Stimulated activated CD4-positive, alpha-beta T cell treated with anti-CD3 and anti-CD28 coated beads, Interleukin-1b, Interleukin-23, amount 100 ng/mL, for 48 hours (primary cell): ENCODE results near the gene TSPEAR.
"Not testable (repeated sequence)": the region's sequence is repeated elsewhere in the genome, so short reads cannot be mapped to it uniquely, and the experiment has no call there.

Experiments
- DNase-seq: peaks from one replicate; pipeline ENCODE4 v3.0.0-alpha.2; 2020

The TSPEAR gene

DNA sequence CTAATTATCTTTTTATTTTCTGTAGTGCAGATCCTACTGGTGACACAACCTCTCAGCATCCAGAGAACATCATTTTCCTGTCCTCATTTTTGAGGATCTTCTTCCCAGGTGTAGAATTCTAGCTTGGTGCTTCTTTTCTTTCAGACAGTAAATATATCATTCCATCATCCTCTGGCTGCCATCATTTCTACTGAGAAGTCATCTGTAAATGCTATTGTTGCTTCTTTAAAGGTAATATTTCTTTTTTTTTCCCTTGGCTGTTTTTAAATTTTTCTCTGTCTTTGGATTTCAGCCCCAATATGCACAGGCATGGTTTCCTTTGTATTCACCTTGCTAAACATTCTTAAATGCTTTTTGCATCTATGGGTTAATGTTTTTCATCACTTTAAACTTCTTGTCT is 87.8 kb downstream of the TSPEAR start:
- no peak for DNase-seq

DNA sequence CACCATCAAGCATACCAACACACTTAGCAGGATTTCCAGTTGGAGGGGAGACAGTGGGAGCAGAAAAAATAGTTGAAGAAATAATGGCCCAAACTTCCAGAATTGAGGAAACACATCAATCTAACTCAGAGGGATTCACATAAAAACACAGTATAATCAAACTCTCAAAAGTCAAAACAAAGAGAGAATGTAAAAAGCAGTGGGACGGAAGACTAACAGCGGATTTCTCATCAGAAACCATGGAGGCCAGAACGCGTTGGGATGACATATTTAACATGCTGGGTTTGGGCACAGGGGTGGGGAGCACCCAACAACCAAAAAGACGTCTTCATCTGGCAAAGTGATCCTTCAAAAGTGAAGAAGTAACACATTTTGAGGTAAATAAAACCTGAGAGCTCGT is 91.5 kb downstream of the TSPEAR start:
- no peak for DNase-seq

DNA sequence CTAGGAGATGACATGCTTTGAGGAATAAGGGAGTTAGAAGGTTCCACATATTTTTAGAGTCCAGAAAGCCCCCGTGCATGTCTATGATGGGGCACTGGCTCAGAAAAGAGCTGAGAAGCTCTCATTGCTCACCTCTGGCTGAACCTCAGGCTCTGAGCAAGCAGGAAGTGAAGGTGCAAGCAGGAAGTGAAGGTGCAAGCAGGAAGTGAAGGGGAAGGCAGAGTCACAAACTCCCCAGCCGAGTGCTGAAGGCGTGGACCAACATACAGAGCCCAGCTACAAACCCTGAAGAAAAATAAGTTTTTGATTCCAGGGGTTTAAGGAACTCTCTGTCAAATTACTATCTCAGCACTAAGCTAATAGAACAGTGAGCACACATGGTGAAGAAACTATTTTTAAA is 92.5 kb downstream of the TSPEAR start:
- DNase-seq: peak; percentile 62

DNA sequence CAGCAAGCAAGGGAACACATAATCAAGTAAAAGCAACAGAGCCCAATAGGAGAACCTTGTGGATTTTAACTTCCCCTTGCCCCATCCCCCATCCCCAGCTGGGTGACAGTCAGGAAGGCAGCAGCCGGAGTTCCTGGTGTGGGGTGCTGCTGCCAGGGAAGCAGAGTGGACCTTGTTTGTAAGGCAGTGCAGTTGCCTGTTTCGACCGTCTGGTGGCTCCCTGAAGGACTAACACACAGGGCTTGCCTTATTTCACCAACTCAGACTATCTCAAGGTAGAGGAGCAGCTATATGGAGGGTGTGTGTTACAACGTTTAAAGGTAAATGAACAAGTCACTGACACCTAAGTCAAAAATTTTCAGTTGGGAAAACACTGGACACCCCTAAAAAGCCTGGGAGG is 92.9 kb downstream of the TSPEAR start:
- no peak for DNase-seq

DNA sequence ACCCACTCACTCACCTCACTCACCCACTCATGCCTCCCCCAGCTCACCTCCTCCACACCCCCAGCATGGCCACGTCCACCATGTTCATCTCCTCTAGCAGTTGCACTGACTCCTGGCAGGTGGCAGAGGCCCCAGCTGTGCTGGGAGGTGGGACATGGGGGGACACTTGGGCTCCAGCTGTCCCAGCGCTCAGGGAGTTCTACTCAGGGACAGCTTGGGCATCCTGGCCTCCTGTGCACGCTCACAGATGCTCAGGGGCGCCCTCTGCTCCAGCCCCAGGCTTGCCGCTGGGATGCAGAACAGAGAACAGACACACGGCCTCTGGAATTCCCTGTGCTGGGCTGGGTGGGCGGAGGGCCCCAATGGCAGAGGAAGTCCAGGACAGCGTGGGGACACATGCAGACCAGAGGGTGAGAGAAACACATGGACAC is 94.3 kb downstream of the TSPEAR start:
- DNase-seq: no peak

DNA sequence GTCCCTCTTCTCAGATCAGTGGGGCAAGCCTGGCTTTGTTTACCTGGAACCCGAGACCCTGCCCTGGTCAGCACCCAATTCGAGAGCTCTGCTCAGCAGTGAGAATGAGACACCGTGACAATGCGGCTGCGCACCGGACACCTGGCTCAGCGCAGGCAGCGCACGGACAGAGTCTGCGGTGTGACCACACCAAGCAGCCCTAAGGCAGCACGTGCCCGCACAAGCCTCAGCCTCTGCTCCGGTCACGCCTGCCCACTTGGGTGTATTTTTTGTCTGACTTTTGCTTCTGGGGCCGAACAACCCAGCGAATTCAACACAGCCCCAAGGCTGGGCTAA is 94.8 kb downstream of the TSPEAR start:
- DNase-seq: no peak

DNA sequence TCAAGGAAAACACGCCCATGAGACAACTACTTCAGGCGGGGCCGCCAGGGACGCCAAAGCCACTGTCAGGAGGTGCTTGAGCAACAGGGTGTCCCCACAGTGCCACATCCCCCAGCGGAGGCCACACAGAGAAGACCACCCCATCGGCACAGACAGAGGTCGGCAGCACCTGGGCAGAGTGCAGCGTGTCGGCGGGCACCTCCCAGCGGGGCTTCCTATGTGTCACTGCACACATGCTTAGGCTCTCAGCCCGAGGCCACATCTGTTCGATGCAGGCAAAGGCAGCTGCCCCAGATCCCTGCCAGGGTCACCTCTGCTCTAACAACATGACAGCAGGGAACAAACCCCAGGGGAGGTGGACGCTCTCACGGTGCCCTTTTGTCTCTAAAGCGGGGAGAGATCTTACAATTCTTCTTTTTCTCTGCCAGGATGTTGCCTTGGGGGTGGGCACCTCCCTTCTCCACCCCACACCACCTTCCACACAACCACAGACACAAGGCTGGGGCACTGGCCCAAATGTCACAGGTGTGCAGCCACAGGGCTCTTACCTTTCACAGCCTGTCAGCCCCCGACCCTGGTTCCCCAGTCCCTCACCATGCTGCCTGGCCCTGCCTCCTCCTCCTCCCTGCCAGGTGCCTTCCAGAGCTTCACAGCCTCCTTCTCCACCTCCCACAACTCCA is 95.3 kb downstream of the TSPEAR start:
- DNase-seq: no peak

DNA sequence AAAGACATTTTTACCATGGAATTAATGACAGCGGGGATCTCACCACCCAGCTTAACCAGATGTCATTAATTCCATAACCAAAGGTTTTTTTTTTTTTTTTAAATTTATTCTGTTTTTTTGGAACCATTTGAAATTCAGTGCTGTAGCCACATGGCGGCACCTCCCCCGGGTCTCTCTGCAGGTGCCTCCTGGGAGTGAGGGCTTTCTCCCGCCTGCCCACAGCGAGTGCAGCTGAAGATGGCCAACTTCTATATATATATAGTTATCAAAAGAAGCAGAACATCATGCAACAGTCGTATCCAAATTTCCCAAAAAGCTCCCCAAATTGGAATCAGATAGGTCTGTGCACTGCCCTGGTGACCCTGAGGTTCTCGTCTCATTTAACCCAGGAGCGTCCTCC is 95.9 kb downstream of the TSPEAR start:
- no peak for DNase-seq

DNA sequence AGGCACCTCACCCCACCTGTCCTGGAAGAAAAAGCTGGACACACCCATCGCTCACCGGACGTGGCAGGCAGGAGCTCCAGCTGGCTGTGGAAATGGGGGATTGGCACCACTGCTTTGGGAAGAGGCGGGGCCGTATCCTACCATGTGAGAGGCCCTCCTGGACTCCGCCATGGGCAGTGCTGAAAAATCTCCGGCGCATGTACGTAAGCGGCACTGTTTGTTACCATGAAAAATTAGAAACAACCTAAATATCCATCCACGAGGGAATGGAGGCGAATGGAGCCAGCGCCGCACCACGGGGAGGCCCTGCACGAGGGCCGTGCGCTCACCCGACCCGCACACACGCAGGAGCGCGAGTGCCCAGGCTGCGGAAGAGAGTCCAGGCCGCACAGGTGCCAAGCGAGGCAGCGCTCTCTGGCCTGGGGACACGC is 96.4 kb downstream of the TSPEAR start:
- no peak for DNase-seq

DNA sequence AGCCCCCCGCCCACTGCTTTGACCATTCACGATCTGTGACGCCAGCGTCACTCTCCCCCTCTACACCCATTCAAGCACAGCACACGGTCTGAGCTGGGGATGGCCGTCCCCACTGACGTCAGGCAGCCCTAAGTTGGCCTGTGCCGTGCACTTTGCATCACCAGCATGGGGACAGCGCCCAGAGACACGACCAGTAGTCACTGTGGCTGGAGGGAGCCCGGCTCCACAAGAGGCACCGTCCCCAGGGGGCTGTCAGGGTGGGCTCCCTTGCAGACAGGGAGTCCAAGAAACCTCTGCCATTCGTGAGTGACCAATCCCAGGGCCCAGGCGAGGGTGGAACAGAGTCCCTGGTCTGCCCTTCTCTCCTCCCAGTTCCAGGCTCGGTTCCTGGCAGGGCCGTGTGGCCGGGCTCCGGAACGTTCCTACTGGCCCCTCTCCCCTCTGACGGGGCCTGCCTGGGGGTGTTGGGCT is 97.2 kb downstream of the TSPEAR start:
- DNase-seq: no peak

DNA sequence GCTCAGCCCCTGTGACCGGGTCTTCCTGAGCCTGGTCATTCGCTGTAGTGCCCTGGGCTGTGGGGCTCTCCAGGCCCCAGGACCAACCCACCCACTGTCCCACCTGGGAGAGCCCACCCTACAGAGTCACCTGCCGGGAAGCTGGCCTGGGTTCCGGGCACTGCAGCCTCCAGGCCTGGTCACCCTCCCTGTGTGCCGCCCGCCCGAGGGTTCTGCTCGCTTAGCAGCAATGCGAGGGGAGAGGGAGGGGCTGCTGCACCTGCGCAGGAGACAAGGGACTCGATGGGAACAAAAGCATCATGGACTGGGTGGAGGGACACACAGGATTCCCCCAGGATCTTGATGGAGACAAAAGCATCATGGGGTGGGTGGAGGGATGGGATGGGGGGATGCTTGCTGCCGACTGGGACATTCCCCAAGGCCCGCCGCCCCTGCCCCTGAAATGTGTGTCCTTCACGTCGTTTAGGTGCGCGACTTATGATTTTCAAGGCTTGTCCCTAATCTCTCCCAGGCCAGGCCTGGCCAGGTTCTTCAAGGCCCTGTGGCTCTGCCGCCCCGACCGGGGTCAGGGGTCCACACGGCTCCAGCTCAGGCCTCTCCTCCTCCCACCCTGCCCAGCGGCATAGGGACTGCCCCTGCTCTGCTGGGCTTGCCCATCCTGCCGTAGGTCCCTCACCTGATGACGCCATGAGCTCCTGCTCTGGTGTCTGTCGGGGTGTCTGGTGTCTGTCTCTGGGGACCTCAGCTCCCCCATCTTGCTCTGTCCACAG is 97.8 kb downstream of the TSPEAR start:
- DNase-seq: no peak

DNA sequence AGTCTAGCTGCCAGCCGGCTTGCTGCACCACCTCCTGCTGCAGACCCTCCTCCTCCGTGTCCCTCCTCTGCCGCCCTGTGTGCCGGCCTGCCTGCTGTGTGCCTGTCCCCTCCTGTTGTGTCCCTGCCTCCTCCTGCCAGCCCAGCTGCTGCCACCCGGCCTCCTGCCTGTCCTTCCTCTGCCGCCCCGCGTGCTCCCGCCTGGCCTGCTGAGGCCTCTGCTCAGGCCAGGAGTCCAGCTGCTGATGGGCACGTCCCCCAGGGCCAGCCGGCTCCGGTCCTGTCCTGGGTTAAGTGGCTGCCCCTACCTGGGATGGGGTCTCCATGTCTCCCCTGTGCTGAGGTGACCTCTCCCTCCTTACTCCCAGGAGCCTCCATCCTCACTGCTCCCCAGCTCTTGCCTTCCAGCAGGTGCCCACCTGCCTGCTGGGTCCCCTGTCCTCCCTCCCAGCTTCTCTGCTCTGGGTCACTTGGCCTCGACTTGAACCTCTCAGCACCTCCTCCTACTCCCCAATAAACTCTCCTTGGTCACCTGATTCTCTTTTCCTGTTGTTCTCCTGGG is 98.6 kb downstream of the TSPEAR start:
- DNase-seq: no peak

DNA sequence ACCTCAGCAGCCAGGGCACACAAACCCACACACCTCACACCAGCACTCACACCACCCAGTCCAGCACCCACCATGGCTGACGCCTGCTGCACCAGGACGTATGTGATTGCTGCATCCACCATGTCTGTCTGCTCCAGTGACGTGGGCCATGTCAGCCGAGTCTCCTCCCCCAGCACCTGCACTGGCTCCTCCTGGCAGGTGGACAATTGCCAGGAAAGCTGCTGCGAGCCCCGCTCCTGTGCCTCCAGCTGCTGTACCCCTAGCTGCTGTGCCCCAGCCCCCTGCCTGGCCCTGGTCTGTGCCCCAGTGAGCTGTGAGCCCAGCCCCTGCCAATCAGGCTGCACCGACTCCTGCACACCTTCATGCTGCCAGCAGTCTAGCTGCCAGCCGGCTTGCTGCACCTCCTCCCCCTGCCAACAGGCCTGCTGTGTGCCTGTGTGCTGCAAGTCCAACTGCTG is 99.3 kb downstream of the TSPEAR start, which contains the start of gene KRTAP10-8:
Gene KRTAP10-8, plus strand, starts transcription at position 51 of the 458 bp plus-strand sequence. Its CDS starts 22 bp downstream, at position 73.
- DNase-seq: no peak

DNA sequence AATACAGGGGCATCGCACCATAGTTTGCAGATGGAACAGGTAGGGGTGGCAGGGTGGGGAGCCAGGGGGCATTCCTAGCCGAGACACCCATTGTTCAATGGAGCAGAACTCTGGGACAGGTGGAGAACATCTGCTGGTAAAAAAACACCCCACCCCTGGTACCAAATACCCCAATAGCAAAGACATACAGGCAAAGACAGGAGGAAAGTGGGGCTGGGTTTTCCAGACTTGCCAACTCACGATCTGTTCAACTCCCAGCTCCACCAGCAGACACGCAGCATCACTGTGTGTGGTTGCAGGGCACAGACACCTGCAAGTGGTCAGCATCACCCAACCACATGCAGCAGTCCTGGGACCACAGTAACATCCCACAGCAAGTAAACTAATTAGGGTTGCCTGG is 99.8 kb downstream of the TSPEAR start:
- no peak for DNase-seq

DNA sequence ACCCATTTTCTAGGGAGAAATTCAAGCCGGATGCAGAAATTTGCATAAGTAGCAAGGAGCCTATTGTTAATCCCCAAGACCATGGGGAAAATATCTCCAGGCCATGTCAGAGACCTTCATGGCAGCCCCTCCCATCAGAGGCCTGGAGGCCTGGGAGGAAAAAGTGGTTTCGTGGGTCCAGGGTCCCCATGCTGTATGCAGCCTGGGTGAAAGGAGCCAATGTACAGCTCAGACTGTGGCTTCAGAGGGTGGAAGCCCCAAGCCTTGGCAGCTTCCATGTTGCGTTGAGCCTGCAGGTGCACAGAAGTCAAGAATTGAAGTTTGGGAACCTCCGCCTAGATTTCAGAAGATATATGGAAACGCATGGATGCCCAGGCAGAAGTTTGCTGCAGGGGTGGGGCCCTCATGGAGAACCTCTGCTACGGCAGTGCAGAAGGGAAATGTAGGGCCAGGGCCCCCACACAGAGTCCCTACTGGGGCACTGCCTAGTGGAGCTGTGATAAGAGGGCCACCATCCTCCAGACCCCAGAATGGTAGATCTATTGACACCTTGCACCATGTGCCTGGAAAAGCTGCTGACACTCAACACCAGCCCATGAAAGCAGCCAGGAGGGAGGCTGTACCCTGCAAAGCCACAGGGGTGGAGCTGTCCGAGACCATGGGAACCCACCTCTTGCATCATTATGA is 101.1 kb downstream of the TSPEAR start:
- DNase-seq: not testable (repeated sequence)

DNA sequence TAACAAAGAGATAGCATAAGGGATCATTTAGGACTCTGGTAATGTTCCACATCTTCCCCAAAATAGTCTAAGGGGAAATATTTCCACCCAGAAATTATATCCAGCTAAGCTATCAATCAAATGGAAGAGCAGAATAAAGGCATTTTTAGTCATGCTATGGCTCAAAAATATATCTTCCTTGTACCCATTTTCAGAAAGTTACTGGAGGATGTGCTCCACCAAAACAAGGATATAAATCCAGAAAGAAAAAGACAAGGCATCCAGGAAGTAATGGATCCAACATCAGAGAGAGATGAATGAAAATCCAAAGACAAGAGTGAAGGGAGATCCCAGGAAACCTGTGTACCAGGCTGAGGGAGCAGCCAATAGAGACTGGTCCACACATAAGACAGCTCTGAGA is 102.2 kb downstream of the TSPEAR start:
- no peak for DNase-seq

DNA sequence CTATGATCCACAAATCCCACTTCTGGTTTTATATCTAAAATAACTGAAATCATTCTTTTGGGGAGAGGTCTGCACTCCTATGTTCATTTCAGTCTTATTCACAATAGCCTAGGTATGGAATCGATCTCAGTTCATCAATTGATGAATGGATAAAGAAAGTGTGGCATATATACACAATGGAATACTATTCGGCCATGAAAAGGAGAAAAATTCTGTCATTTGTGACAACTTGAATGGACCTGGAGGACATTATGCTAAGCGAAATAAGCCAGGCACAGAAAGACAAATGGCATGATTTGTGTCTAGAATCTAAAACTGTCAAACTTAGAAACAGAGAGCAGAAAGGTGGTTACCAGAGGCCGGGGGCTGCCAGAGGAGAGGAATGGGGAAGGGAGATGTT is 104.9 kb downstream of the TSPEAR start:
- no peak for DNase-seq

DNA sequence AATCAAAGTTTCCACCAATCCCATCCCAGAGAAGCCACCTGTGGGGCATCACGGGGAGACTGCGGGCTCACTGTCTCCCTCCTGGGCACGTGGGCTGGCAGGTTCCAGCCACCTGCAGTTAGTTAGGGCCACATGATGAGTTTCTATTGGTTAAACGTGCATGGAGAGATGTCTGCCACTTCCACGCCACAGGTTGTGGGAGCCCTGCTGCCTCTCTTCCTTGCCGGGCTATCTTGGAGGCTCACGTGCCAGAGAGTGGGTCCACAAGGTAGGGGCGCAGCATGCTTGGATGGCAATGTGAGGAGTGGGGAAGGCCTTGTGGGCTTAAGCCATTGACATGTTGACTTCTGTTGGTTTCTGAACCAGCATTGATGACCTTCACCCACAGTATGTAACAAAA is 107.5 kb downstream of the TSPEAR start:
- DNase-seq: no peak

DNA sequence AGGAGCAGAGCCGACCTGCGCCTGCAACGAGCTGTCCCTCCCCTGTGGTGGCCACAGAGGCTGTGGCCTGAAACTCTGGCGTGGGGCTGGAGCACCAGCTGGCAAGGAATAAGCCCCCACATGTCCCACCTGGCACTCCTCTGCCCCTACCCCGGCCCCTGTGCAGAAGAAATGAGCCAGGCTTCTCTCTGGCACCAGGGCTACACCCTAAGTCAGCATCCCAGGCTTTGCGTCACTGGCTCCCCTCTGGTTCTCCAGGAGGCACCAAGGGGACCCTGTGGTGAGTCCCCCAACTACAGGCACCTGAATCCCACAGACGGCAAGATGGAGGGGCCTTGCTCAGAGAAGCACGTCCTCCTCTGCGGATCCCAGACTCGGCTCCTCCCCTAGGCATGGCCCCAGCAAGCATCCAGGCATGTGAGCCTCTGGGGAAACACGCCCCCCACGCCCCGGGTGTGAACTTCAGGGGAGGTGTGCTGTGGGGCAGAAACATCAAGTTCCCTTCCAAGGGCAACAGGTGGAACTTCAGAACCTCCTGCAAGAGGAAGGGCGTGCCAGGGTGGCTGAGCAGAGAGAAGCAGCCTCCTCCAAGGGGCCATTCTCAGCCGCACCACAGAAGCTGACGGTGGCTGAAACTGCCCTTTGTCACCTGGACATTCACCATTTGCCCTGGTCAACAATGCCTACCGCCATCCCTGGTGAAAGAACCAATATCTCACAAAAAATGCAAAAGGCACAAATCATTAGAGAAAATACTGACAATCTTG is 108.1 kb downstream of the TSPEAR start:
- no peak for DNase-seq

DNA sequence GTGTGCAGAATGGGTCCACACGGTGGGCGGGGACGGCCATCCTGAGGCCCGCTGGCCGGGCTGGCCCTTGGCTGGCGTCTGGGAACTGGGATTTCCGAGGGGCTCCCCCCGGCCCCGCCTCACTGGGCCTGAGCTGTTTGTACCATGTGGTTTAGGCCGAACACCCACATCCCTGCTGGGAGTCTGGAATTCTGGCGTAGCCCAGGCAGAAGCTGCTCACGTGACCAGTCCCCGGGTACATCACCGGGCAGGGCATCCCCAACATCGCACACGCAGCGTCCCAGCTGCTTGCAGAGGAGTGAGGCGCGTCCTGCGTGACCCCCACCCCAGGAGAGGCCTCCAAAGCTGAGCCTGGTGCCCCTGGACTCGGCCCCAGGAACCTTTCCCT is 108.9 kb downstream of the TSPEAR start:
- no peak for DNase-seq

DNA sequence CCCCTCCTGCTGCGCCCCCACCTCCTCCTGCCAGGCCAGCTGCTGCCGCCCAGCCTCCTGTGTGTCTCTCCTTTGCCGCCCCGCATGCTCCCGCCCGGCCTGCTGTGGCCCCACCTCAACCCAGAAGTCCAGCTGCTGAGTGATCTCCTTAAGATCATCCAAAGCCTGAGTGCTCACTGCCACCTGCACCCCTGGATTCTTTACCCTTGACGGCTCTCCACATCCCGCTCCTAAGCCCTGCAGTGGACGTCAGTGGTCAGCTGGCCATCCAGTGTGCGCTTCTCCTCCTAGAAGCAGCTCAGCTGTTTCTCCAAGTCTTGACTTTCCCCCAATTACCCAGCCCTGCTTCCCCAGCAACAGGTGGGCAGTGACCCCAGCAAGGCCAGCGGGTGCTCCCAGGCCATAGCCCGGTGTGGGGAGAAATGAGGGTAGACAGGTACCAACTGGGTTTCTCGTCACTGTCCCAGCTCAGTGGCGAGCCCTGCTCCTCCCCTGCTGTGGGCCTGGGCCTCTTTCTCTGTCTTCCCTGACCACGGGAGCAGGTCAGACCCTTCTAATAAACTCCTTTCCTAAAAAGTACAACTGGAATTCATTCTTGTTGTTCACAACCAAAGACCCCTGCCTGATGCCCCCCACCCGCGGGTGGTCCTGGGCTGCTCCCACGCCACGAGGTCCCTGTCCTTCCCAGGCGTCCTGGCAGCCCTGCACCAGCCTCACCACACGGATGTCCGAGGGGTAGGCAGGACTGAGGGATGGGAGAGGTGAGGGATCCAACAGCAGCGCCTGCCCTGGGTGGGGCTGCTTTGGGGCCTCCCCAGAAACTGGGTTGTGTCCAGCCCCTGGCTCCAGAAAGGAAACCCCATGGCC is 109.5 kb downstream of the TSPEAR start:
- no peak for DNase-seq

DNA sequence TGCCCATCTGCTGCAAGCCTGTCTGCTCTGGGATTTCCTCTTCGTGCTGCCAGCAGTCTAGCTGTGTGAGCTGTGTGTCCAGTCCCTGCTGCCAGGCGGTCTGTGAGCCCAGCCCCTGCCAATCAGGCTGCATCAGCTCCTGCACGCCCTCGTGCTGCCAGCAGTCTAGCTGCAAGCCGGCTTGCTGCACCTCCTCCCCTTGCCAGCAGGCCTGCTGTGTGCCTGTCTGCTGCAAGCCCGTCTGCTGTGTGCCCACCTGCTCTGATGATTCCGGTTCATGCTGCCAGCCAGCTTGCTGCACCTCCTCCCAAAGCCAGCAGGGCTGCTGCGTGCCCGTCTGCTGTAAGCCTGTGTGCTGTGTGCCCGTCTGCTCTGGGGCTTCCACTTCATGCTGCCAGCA is 110.3 kb downstream of the TSPEAR start:
- DNase-seq: not testable (repeated sequence)
